Measurements from ENCODE around the gene CPA1.

- TF ChIP-seq MYBL2 (CRISPR knock-in tag; IDR thresholded peaks at IDR 0.05) (no peak), CREB1 (CRISPR knock-in tag; IDR thresholded peaks at IDR 0.05) (no peak), ATF3 (CRISPR knock-in tag; conservative IDR thresholded peaks at IDR 0.05) (no peak), CTCF (IDR thresholded peaks at IDR 0.05) (no peak), ZNF512 (CRISPR knock-in tag; IDR thresholded peaks at IDR 0.05; ENCODE audit: borderline replicate concordance) (no peak), E2F1 (CRISPR knock-in tag; IDR thresholded peaks at IDR 0.05) (no peak)
These were observed 43.3 kb downstream of the CPA1 start for GRCh38 chr7:130423501-130424037.

Measured in WTC11 (cell line).